CD4-positive, alpha-beta T cell treated with Interferon alpha-2 for 1 hour (primary cell): ENCODE data around the gene SESN3.
A peak's percentile ranks its signal among the peaks of the same experiment; 100 is the strongest.
"Not testable (repeated sequence)": the region's sequence is repeated elsewhere in the genome, so short reads cannot be mapped to it uniquely, and the experiment has no call there.

ENCODE experiments used
- DNase-seq, 2 donors: peaks; one replicate each; pipeline ENCODE4 v3.0.0-alpha.2; 2020 to 2022

The SESN3 gene

DNA sequence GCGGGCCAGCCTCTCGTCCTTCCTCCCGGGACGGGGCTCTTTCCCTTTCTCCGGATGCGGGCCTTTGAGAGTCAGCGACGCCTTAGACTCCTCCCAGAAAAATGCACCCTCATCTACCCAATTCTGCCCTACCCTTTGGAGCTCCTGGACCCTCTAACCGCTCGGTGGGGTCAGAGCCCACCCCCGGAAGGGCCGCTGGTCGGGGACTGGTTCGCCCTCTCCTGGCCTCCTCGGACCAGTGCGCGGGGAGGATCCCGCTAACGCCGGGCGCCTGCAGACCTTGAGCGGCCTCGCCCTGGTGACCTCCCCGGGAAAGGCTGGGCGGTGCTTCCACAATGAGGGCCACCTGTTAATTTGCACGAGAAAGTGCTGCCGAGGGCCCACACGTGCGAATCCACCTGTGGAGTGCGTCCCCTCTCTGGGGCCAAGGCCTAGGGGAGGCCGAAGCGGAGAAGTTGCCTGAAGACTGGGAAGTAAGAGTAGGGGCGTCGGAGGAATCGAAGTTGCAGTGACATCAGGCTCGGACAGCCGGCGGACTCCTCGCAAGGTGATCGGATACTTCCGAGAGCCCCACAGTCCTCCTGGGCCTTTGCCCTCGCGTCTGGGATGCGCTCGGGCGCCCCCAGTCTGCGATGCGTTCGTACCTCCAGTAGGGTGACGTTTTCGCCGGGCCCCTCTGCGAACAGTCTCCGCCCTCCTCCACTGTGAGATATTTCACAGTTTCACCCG, 79.9 kb downstream of the SESN3 start:
- peak; percentile 92 to 95 for DNase-seq

DNA sequence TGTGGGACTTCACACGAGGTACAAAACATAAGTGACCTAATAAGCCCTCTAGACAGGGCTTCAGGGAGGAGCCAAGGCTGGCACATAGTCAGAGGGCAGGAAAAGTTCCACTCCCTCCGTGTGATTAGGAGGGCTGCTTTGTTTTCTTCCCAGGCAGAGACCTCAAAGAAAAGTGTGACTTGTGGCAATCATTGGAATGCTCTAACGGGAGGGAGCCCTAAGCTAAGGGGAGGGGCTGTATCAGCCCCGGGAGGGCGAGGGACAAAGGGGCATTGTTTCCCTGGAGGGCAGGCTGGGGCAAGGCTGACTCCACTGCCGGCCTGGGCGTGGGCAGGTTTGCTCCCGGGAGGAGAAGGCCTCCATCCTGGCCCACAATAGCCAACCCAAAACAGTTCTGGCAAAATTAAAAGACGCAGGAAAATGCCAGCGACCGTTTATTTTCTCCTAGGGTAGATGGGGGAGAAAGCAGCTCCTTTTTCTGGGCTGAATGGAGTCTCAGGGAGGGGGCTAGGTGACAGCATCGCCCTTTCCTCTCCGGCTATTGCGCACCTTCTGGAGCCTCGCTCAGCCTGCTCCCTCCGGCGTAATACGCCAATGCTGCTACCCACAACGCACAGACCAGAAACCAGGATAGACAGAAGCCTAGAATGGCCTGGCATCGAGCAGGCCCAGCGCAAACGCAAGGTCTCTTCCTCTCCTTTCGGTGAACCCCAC, 81.2 kb downstream of the SESN3 start:
- no peak for DNase-seq

DNA sequence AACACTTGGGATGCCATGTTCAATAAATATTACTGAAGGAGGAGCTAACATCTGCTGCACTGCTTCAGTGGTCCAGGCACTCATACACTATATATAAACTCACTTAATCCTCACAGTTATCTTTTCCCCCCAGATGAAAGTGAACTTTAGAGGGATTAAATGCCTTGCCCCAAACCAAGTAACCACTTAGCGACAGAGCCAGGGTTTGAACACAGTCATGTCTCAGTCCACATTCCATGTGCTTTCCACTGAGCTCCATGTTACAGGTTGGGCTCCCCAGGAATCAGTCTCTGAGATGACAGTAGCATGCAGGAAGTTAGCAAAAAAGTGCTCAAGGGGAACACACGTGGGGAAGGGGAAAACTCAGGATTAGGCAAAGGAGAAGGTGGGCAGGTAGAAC, 82.1 kb downstream of the SESN3 start:
- no peak for DNase-seq

DNA sequence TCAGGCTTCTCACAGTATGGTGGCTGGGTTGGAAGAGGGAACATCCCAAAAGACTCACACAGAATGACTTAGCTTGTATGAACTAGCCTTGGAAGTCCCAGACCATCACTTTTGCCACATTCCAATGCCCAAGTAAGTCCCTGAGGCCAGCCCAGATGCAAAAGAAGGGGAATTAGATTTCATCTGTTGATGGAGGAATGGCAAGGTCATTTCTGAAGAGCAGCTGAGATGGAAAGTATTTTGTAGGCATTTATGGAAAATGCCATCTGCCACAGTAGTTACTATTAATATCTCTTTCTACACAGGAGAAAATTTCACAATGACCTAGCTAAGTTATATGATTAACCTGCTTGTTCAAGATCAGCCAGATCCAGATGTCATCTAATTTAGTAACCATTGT, 82.6 kb downstream of the SESN3 start:
- no peak for DNase-seq

DNA sequence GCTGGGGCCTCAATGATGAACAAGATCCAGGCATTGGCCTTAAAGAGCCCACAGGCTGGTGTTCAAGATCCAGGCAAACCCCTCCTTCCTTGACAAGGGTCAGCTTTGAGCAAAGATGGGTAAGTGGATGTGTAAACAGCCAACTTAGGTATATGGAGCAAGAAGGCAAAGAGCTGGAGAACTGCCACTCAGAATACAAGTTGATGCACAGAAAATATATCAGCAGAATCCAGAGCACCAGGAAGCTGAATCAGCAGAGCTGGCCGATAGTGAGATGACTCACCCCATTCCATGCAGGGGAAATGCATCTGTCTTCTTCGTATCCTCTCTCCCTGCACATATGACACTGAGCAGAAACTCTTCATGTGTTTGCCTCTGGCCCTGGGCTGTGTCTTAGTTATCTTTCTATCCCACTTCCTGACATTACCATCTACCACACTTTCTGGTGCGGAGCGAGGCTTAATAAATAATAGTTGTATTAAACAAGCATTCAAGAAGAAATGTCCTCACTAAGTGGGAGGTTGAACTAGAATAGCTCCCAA, 83.6 kb downstream of the SESN3 start:
- no peak for DNase-seq

DNA sequence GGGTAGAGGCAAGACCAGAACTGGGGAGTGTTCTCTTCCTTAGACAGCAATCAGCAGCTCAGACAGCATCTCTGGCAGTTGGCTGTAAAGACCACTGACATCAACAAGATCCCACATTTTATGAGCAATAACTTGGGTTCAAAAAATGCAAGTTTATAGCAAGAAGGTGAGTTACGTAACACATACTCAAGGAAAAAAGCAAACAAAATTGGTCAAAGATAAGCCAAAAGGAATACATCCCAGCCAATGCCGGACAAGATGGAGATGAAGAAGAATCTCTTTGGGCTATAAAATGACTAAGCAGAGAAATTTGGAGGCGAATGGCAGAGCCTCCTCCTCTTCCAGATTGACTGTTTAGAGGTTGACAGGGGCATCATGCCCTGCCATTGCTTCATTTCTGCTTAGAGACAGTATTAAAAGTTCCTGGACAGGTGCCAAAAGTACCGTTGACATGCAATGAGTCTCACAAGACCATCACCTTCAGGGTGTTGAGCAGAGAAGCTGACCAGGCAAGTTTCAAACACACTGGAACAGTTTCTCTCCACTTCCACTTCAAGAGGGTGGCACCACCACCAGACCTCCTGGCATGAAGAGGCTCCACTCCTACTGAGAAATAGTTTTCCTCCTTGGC, 85.5 kb downstream of the SESN3 start:
- no peak for DNase-seq

DNA sequence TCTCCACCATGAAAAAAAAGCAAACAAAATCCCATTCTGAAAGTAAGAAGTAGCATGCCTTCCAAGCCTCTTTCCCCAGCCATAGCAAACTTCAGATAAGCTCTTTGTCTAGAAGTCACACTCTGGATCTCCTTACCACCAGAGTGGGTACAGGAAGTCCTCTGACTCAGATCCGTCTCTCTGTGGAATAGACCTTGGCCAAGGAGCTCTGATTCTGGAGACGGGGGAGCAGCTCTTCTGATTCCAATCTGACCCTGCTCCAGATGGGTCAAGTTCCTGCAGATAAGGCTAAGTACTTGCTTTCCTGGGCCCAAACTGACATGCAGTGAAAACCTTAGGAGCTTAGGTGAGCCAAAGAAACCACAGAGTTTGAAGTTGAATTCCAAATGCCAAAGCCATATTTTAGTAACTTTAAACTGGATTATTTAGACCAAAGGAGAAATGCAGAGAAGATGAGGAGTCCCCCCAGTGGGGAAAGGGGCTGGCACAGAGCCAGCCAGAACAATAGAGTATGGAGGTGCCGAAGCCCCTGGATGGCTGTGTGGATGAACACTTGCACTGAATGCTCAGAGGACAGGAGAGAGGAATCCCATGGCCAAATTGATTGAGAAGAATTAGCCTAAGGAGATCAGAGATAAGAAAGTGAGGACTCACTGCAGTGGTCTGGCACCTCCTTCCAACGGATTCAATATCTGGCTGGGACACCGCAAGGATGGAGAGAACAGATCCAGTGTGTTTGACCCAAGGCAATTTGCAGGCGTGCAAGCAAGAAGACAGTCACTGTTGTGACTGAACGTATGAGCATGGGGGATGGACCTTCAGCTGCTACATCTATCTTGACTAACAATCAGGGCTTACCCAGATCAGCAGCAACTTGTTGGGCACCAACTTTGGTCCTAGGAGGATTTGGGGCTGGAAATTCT, 86.4 kb downstream of the SESN3 start:
- DNase-seq: no peak

DNA sequence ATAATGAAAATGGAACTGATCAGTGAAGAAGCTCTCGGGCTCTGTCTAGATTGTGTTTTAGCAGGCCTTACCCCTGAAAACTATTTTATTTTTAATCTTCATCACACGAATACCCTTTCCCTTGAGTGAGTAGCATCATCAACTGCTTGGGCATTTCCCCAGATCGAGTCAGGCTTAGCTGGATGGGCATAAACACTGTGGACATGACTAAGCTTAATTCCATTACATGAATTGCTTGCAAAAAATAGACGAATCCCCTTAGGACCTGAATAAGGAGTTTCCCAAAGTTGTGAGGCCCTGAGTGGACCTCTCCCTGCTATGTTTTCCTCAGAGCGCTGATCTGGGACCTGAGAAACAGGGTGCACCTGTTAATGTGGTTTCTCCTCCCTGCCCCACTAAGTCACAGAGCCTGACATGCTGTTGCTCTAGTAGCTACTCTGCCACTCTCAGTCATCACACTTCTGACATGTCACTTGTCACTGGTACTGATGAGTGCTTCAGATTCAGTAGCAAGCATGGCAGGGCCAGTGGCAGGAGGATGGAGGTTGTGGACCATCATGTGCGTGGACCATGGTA, 87.8 kb downstream of the SESN3 start:
- DNase-seq: no peak

DNA sequence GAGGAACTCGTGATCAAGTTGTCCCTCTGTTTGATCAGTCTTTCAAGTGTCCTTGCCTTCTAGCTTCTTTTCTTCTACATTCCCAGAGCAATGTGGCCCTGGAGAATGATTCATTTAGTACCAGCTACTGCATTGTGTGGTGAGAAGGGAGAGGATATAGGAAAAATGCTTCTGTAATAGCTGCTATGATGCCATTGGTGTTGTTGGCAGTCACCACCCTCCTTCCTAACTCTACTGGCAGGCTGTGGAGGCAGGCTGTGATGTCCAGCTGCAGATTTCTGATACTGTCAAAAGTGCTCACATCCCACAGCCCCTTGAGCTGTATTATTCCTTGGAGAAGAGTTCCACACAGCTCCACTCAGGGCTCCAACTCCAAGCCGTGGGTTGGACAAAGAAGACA, 88.6 kb downstream of the SESN3 start:
- no peak for DNase-seq

DNA sequence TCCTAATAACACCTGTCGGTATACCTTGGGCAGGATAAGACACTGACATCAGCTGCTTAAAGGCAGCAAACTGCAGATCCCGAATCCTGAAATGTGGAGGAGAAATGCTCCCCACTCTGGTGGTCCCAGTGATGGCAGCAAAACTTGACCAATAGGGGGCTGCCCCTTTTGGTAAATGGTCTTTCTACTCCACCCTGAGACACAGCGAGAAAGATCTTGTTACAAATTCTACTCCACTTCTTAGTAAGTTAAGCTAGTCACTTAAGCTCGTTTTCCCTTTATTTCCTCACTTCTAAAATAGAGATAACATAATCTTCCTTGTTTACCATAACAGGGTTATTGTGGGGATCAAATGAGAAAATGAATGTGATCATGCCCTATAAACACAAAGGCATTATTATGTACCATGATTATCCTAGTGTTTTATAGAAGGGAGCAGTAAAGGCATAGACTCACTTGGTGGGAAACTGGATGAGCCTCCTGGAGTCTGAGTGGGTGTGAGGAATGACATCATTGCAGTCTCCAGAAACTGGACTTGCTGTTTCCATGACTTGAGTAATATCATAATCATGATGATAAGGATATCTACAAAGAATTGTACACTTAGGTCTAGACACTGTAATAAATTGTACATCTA, 90.5 kb downstream of the SESN3 start:
- no peak for DNase-seq

DNA sequence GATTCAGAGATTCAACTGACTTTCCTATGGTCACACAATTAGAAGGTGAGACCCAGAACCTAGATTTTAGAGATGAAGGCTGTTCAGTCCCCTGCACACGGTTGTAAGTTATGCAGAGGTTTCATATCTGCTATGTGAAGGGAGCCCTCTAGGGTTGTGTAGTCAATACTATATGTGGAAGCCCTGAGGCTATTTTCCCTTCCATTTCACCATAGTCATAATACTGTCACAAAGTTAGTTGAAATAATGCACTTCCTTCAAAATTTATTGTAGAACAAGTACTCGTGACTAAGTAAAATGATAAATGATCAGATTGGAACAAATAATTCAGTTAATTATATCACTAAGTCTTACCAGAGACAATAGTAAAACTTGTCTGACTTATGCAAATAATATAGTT, 92.6 kb downstream of the SESN3 start:
- peak in 1 of 2 donors; percentile 20 for DNase-seq

DNA sequence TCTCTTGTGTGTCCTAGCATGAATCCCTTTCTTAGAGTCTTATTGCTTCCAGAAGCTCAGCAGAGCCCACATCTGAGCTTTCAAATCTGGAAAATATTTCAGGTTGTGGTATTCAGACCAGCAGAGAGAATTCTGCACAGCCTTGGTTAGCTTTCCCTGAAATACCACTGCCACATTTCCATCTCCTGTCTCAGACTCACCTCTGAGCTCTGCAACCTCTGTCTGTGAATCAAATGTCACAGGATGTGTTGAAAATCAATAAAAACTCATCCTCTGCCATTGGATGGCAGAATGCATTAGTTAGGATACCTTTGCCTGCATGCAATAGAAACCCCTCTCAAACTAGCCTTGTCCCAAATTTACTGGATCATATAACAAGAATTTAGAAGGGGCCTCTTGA, 93.7 kb downstream of the SESN3 start:
- no peak for DNase-seq

DNA sequence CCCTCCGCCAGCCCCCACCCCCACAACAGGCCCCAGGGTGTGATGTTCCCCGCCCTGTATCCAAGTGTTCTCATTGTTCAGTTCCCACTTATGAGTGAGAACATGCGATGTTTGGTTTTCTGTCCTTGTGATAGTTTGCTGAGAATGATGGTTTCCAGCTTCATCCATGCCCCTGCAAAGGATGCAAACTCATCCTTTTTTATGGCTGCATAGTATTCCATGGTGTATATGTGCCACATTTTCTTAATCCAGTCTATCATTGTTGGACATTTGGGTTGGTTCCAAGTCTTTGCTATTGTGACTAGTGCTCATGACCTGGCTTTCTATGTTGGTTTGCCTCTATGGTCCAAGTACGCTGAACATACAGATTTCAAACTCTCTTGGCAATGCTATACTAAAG, 94.3 kb downstream of the SESN3 start:
- DNase-seq: not testable (repeated sequence)

DNA sequence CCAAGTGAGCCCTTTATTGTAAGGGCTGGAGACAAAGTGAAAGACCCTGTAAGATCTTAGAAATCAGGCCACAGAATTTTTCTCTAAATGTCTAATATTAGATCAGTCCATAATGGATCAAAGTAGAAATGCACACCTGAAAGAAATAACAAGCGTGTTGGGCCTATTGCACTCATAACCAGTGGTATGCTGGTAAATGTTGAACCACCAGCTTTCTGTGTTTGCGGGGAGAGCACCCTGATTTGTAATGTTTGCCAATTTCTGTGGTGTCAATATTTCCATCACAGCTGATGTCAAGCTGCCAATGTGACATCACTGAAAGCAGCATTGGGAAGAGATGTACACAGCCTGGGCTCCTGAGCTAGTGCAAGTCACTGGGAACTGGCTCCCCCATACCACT, 95.1 kb downstream of the SESN3 start:
- no peak for DNase-seq

DNA sequence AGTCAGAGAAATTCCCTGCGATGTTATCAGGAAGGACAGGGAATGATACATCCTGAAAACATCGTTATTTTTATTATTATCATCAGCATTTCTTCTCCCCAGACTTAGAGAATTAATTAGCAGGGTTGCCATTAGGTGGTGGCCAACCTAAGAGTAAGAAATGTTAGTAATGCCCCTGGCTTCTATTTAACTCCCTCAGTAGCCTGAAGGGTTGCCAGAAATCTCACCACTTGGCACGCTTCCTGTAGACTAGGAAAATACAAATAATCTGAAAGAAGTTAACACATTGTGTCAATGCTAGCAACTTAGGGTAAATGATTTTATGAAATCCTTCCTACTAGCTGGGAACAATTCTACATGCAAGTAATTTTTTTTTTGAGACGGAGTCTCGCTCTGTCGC, 95.8 kb downstream of the SESN3 start:
- DNase-seq: no peak

DNA sequence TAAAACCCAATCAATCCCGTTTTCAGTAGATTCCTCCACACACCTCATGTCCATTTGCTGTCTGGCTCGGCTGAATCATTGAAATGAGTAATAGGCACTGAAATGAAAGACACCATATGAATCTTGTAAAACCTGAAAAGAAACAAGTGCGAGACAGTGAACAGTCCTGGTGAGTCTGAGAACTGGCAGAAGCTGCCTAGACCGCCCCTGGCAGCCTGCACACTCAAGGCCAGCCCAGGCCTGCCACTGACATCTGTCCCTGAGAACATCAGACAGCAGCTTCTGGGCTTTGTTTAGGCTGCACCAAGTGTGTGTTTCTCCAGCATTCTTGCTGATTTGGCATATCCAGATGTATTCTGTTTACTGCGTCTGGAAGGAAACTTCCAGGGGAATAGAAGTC, 96.5 kb downstream of the SESN3 start:
- no peak for DNase-seq

DNA sequence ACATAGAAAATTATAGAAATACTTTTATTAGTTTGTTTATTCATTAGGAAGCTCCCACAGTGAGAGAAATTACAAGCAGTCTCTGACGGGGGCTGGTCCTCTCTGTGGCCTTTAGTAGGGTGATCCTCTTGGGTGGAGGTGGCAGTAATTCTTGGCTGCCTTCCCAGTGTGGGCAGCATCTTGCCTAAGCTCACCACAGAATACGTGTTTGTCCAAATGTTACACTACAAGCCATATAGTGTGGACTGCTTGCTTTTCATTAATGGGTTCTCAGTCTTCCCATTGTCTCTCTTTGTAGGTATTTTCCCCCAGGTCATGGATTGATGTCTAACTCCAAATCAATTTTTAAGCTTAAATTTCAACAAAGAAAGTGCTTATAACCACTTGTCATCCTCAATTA, 98.0 kb downstream of the SESN3 start:
- no peak for DNase-seq

DNA sequence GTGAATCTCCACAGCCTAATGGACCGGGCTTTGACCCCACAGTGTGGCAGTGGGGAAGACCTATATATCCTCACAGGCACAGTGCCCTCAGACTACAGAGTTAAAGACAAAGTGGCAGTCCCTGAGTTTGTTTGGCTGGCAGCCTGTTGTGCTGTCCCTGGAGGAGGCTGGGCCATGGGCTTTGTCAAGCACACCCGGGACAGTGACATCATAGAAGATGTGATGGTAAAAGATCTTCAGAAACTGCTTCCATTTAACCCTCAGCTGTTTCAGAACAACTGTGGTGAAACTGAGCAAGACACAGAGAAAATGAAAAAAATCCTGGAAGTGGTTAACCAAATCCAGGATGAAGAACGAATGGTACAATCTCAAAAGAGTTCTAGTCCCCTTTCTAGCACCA, 102.4 kb downstream of the SESN3 start:
- DNase-seq: no peak

DNA sequence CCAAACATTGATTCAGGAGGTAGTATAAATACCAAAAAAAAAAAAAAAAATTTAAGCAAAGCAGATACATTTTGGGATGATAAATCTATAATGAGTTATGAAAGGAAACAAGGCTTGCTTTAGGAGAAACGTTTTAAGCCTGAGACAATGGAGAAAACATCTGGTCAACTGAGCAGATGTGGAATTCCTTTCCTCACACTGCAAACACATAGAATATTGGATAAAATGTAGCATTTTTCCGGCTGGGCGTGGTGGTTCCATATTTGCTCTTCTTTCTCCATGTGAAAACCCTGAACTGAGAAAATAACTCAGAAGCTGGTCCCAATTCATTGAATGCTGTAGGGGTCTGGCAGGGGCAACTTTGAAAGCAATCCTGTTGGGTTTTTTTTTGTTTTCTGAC, 107.4 kb downstream of the SESN3 start:
- DNase-seq: no peak

DNA sequence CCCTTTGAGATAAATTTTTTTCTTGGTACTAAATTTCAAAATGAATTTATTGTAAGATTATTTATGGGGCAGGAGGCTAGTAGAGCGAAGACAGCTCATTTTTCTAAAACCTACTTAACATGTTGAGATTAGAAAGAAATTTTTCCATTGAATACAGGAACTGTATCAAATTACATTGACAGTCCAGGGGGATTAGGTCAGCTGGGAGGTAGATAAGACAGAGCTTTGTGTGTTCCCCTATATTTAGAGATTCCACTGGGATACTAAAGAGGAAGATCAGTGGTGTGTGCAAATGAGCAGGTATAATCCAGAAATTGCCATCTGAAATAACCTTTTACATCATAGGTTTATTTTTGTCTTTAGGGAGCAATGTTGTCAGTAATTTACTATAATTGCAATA, 109.3 kb downstream of the SESN3 start:
- DNase-seq: no peak

DNA sequence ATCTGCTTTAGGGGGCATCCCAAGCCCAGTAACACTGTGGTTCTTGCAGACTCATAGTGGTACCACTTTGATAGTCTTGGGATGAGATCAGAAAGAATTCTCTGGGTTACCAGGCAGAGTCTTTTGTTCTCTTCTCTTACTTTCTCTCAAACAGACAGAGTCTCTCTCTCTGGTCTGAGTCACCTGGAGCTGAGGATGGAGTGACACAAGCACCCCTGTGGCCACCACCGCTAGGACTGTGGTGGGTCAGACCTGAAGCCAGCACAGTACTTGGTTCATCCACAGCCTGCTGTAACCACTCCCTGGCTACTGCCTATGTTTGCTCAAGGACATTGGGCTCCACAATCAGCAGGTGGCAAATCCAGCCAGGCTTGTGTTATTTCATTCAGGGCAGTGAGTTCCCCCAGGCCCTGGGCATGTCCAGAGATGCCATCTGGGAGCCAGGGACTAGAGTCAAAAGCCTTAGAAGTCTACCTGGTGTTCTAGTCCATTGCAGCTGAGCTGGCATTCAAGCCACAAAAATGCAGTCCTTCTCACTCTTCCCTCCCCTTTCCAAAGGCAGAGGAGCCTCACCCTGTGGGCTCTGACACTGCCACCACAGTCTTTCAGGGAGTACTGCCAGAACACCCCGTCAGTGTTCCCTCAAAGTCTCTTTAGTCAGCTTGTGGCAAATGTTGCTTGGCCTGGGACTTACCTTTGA, 111.5 kb downstream of the SESN3 start:
- DNase-seq: no peak
